IPS-20b (cell line): ENCODE results near the gene CEP112.
"Not testable (repeated sequence)": the region's sequence is repeated elsewhere in the genome, so short reads cannot be mapped to it uniquely, and the experiment has no call there.

ENCODE experiments used
- H3K27ac ChIP-seq: one replicate; pipeline ENCODE4 v1.5.1; 2013; ENCODE audit warnings: low read length
- H3K27me3 ChIP-seq: 2 replicates; pipeline ENCODE4 v1.6.1; 2013; ENCODE audit warnings: mild to moderate bottlenecking, low read length, inconsistent platforms; ENCODE audit not compliant: insufficient read depth
- H3K36me3 ChIP-seq: 2 replicates; pipeline ENCODE4 v1.6.1; 2013; ENCODE audit warnings: low read depth, mild to moderate bottlenecking, inconsistent platforms, low read length, moderate library complexity; ENCODE audit not compliant: insufficient read depth
- H3K4me1 ChIP-seq: 2 replicates; pipeline ENCODE4 v1.6.1; 2013; ENCODE audit warnings: mild to moderate bottlenecking, control low read depth, inconsistent platforms, low read length, moderate library complexity; ENCODE audit not compliant: insufficient read depth
- H3K4me3 ChIP-seq: 2 replicates; pipeline ENCODE4 v1.5.1; 2013; ENCODE audit warnings: mild to moderate bottlenecking, low read length, inconsistent platforms
- H3K9ac ChIP-seq: 2 replicates; pipeline ENCODE4 v1.6.1; 2013; ENCODE audit warnings: low read depth, mild to moderate bottlenecking, inconsistent platforms, low read length, moderate library complexity
- H3K9me3 ChIP-seq: 2 replicates; pipeline ENCODE4 v1.6.1; 2013; ENCODE audit warnings: mild to moderate bottlenecking, low read depth, low read length, inconsistent platforms; ENCODE audit not compliant: insufficient read depth

CEP112 gene

GRCh38 chr17:65799869-65800268 lies 392.1 kb downstream of the CEP112 start:
- Histone ChIP-seq H3K9me3 (peaks cover 16% of the 10 kb centered on the region), H3K4me3 (no peak overlapping the region), H3K27me3 (no peaks in the 10 kb centered on the region), H3K36me3 (no peaks in the 10 kb centered on the region), H3K9ac (no peak overlapping the region), H3K27ac (no peak overlapping the region), H3K4me1 (no peaks in the 10 kb centered on the region)

- Histone ChIP-seq H3K9me3 (peaks cover 16% of the 10 kb centered on the region), H3K4me3 (no peak overlapping the region), H3K27me3 (no peaks in the 10 kb centered on the region), H3K4me1 (no peaks in the 10 kb centered on the region), H3K9ac (no peak overlapping the region), H3K36me3 (no peaks in the 10 kb centered on the region), H3K27ac (no peak overlapping the region)
Measured at GRCh38 chr17:65799454-65799853, 392.5 kb downstream of the CEP112 start.

- Histone ChIP-seq H3K4me1 (no peaks in the 10 kb centered on the region), H3K36me3 (no peaks in the 10 kb centered on the region), H3K4me3 (no peak overlapping the region), H3K27ac (no peak overlapping the region), H3K27me3 (no peaks in the 10 kb centered on the region), H3K9ac (no peak overlapping the region), H3K9me3 (peaks cover 16% of the 10 kb centered on the region; the same call in 1 of the 2 replicates)
Measured at GRCh38 chr17:65797809-65798208, 394.1 kb downstream of the CEP112 start.

DNA sequence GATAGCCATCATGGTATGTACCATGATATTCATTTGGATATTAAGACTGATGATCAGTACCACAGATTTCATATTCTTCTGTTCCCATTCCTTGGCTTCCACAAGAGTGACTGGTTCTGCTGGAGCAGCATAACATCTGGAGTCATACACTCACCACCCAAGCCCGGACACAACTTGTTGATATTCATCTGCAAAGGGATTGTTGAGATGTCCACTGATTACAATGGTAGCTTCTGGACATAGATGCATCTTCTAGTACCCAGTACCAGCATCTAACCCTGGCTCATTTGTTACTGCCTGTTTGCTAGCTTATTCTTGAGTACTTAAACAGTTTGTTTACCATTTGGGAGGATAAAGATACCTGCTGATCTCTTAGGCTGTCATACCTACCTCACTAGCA lies 394.8 kb downstream of the CEP112 start:
- Histone ChIP-seq H3K9ac (no peak overlapping the region), H3K27ac (no peak overlapping the region), H3K4me3 (no peak overlapping the region), H3K27me3 (no peaks in the 10 kb centered on the region), H3K36me3 (no peaks in the 10 kb centered on the region), H3K9me3 (peaks cover 13% of the 10 kb centered on the region; the same call in 1 of the 2 replicates), H3K4me1 (0 out of 2 replicates have a peak, but pooled peaks cover 3% of the 10 kb centered on the region)

GRCh38 chr17:65794572-65794971 lies 397.4 kb downstream of the CEP112 start:
- Histone ChIP-seq H3K27ac (no peak overlapping the region), H3K4me3 (no peak overlapping the region), H3K9me3 (no peaks in the 10 kb centered on the region), H3K4me1 (peaks cover 11% of the 10 kb centered on the region; the same call in 1 of the 2 replicates), H3K36me3 (no peaks in the 10 kb centered on the region), H3K9ac (no peak overlapping the region), H3K27me3 (no peaks in the 10 kb centered on the region)

DNA sequence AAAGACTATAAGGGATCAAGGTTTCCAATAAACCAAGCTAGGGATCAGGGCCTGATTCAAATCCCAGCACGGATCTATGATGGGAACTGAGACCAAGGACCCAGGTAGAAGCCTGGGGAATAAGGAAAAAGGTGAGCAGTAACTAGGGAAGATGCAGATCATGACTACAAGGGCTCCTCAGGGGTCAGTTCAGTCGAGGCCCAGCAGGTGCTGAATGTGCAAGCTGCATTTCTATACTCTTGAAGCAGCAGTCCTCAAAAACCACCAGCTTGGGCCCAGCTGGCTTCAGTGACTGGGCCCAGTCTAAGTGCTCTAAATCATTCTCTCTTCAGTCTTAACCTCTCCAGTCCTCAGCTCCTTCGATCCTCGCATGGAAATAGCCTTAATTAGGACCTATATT lies 401.7 kb downstream of the CEP112 start:
- Histone ChIP-seq H3K27me3 (no peaks in the 10 kb centered on the region), H3K4me3 (no peak overlapping the region), H3K4me1 (peaks cover 11% of the 10 kb centered on the region; the same call in 1 of the 2 replicates), H3K9me3 (no peaks in the 10 kb centered on the region), H3K36me3 (no peaks in the 10 kb centered on the region), H3K27ac (no peak overlapping the region), H3K9ac (no peak overlapping the region)

- Histone ChIP-seq H3K9ac (no peak overlapping the region), H3K27me3 (no peaks in the 10 kb centered on the region)
Measured at GRCh38 chr17:65787503-65787902, 404.4 kb downstream of the CEP112 start.

DNA sequence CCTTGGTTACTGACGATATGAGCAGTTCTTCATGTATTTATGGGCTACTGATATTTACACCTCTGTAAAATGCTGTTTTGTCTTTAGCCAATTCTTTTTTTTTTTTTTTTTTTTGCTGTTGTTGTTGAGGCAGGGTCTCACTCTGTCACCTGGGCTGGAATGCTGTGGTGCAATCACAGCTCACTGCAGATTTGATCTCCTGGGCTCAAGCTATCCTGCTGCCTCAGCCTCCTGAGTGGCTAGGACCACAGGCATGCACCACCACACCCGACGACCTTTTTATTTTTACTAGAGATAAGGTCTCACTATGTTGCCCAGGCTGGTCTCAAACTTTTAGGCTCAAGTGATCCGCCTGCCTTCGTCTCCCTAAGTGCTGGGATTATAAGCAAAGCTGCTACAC lies 405.5 kb downstream of the CEP112 start:
- Histone ChIP-seq H3K36me3 (no peaks in the 10 kb centered on the region), H3K4me3 (no peak overlapping the region), H3K27me3 (no peaks in the 10 kb centered on the region), H3K4me1 (peaks cover 4% of the 10 kb centered on the region; the same call in 1 of the 2 replicates), H3K27ac (no peak overlapping the region), H3K9ac (no peak overlapping the region), H3K9me3 (no peaks in the 10 kb centered on the region)

More at GRCh38 chr17:65787503-65787902, 404.4 kb downstream of the CEP112 start:
- peaks cover 11% of the 10 kb centered on the region; the same call in 1 of the 2 replicates for H3K4me1 ChIP-seq
- H3K9me3 ChIP-seq: no peaks in the 10 kb centered on the region
- H3K36me3 ChIP-seq: no peaks in the 10 kb centered on the region
- H3K27ac ChIP-seq: no peak overlapping the region
- H3K4me3 ChIP-seq: no peak overlapping the region

DNA sequence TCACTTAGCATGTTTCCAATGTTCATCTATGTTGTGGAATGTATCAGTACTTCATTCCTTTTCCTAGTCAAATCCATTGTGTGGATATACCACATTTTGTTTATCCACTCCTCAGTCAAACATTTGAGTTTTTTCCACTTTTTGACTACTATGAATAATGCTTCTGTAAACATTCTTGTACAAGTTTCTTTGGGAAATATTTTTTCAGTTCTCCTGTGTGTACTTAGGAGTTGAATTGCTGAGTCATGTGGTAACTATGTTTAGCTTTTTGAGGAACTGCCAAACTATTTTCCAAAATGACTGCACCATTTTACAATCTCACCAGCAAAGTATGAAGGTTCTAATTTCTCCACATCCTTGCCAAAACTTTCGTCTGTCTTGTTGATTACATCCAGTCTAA lies 406.8 kb downstream of the CEP112 start:
- Histone ChIP-seq H3K36me3 (no peaks in the 10 kb centered on the region), H3K4me1 (no peaks in the 10 kb centered on the region; the same call in 1 of the 2 replicates), H3K4me3 (no peak overlapping the region), H3K9ac (no peak overlapping the region), H3K9me3 (no peaks in the 10 kb centered on the region), H3K27me3 (no peaks in the 10 kb centered on the region), H3K27ac (no peak overlapping the region)

DNA sequence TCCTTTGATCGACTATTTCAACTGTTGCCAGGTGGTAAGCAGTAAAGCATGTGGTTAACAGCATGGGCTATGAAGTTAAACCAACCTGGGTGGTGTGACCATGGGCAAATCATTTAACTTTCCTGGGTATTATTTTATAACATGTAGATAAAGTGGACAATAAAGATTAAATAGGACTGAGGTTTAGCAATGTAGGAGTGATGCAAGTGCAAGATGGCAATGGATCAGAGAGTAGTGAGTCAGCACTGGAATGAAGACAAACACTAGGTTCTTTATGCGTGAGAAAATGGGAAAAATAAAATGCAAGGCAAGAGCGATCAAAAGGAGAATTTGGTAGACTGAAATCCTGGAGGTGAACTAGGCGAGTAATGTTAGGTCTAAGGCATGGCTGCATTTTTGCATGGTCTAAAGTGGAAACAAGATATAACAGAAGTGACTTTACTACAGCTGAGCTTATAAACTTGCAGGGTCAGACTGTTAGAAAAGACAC lies 408.0 kb downstream of the CEP112 start:
- H3K4me3 ChIP-seq: no peak overlapping the region
- H3K27ac ChIP-seq: no peak overlapping the region
- H3K9me3 ChIP-seq: no peaks in the 10 kb centered on the region
- no peaks in the 10 kb centered on the region for H3K27me3 ChIP-seq
- no peaks in the 10 kb centered on the region for H3K4me1 ChIP-seq
- H3K9ac ChIP-seq: no peak overlapping the region
- no peaks in the 10 kb centered on the region for H3K36me3 ChIP-seq

- H3K27me3 ChIP-seq, H3K36me3 ChIP-seq, H3K9ac ChIP-seq, H3K4me1 ChIP-seq, H3K4me3 ChIP-seq, H3K9me3 ChIP-seq, H3K27ac ChIP-seq: not testable (repeated sequence)
Measured at GRCh38 chr17:65782104-65782706, 409.7 kb downstream of the CEP112 start.

GRCh38 chr17:65780111-65780510 lies 411.8 kb downstream of the CEP112 start:
- Histone ChIP-seq H3K9ac (no peak overlapping the region), H3K27ac (no peak overlapping the region), H3K4me3 (no peak overlapping the region), H3K27me3 (no peaks in the 10 kb centered on the region), H3K4me1 (no peaks in the 10 kb centered on the region), H3K9me3 (no peaks in the 10 kb centered on the region), H3K36me3 (no peaks in the 10 kb centered on the region)
